Testis (tissue), 2 donors: ENCODE data around the gene CCDC80.

ENCODE experiments used
- CTCF ChIP-seq, 3 experiments: fragments of 450-650 bp in 2 of 3; fragments of 200-600 bp in 1 of 3; sonication (generic) in 1 of 3; IDR thresholded peaks; one replicate each; pipeline ENCODE4 v1.5.1; 2016 to 2019; ENCODE audit warnings: antibody characterized with exemption in 3 of 3, mild to moderate bottlenecking in 2 of 3, moderate library complexity in 1 of 3
- POLR2A ChIP-seq: fragments of 450-650 bp; IDR thresholded peaks from one replicate; pipeline ENCODE4 v1.6.1; 2017; ENCODE audit warnings: antibody characterized with exemption, mild to moderate bottlenecking, moderate library complexity

GRCh38 chr3:112572701-112573100 is 68.2 kb downstream of the CCDC80 start:
- TF ChIP-seq CTCF (IDR thresholded peaks at IDR 0.05) = no peak
- no peak for TF ChIP-seq POLR2A
